A673 (cell line): ENCODE data around the gene KHNYN. TPM values are rescaled to one million over a fixed set of nuclear protein-coding genes. Genes with fewer than 3 reads are reported as not detected.

Experiments
- BruUV-seq: library from RNA; stranded (reverse); fragments of 400-500 nt; replicated peaks from 2 replicates; lab custom pipeline; 2021; lab: Mats Ljungman, UMichigan
- CTCF ChIA-PET: fragments of 300-600 bp; sonication (Branson Sonifier 250); formaldehyde crosslinking; loops from one replicate; lab custom pipeline; 2022; ENCODE audit warnings: antibody characterized with exemption; lab: Charles Lee
- POLR2A ChIA-PET: fragments of 300-600 bp; sonication (Branson Sonifier 250); formaldehyde crosslinking; loops from one replicate; lab custom pipeline; 2022; ENCODE audit warnings: antibody characterized with exemption; ENCODE audit not compliant: low non-redundant PET; lab: Charles Lee
- DNase-seq: peaks from one replicate; pipeline ENCODE4 v3.0.0-alpha.2; 2015; ENCODE audit warnings: low spot score
- H3K27ac ChIP-seq: fragments of 200-600 bp; sonication (generic); 2 replicates; pipeline ENCODE4 v1.5.1; 2016; ENCODE audit warnings: mixed run types, low read depth, mild to moderate bottlenecking, mixed read lengths, antibody characterized with exemption, low read length; ENCODE audit not compliant: poor library complexity, severe bottlenecking
- H3K27me3 ChIP-seq: fragments of 200-600 bp; sonication (generic); replicated peaks from 2 replicates; pipeline ENCODE4 v1.6.1; 2017; ENCODE audit warnings: mixed run types, low read depth, mild to moderate bottlenecking, mixed read lengths, antibody characterized with exemption, low read length; ENCODE audit not compliant: insufficient read depth, poor library complexity
- H3K36me3 ChIP-seq: fragments of 200-600 bp; sonication (generic); 2 replicates; pipeline ENCODE4 v1.6.1; 2016; ENCODE audit warnings: mixed run types, mild to moderate bottlenecking, mixed read lengths, antibody characterized with exemption, low read length; ENCODE audit not compliant: insufficient read depth, poor library complexity, severe bottlenecking
- H3K4me1 ChIP-seq: fragments of 200-600 bp; sonication (generic); 2 replicates; pipeline ENCODE4 v1.6.1; 2017; ENCODE audit warnings: mixed run types, mild to moderate bottlenecking, mixed read lengths, antibody characterized with exemption, low read length; ENCODE audit not compliant: insufficient read depth, poor library complexity, severe bottlenecking
- H3K4me3 ChIP-seq: fragments of 200-600 bp; sonication (generic); 2 replicates; pipeline ENCODE4 v1.5.1; 2016; ENCODE audit warnings: low read depth, mixed run types, mild to moderate bottlenecking, mixed read lengths, low read length; ENCODE audit not compliant: poor library complexity, severe bottlenecking
- H3K9me3 ChIP-seq: fragments of 200-600 bp; sonication (generic); 2 replicates; pipeline ENCODE4 v1.6.1; 2016; ENCODE audit warnings: mixed run types, low read depth, mild to moderate bottlenecking, mixed read lengths, antibody characterized with exemption, low read length; ENCODE audit not compliant: poor library complexity, severe bottlenecking
- EZH2 ChIP-seq: fragments of 200-600 bp; sonication (generic); IDR thresholded peaks from 2 replicates; pipeline ENCODE4 v1.6.1; 2017; ENCODE audit warnings: borderline replicate concordance, low read depth, mild to moderate bottlenecking, mixed read lengths, antibody characterized with exemption, low read length; ENCODE audit not compliant: poor library complexity, severe bottlenecking
- intact Hi-C: fragments of 100-400 bp; cut with micrococcal nuclease; formaldehyde crosslinking; loops from one replicate; pipeline ENCODE4 v1.10.0; 2022; ENCODE audit not compliant: unreplicated experiment
- total RNA-seq: library from RNA; stranded (reverse); gene quantifications from 2 replicates; pipeline ENCODE4 v1.2.3, GENCODE V29; 2021
- TF ChIP-seq, protein P1 (sequence below): fragments of 300-800, 200-600 bp; sonication (generic); conservative IDR thresholded peaks from 2 replicates; pipeline ENCODE4 v1.5.1; 2017; ENCODE audit warnings: low read depth, mild to moderate bottlenecking, antibody characterized with exemption, low read length, moderate library complexity, mixed read lengths

KHNYN gene
- total RNA-seq, 1 experiment from 2014 or later = 32.7 TPM

DNA sequence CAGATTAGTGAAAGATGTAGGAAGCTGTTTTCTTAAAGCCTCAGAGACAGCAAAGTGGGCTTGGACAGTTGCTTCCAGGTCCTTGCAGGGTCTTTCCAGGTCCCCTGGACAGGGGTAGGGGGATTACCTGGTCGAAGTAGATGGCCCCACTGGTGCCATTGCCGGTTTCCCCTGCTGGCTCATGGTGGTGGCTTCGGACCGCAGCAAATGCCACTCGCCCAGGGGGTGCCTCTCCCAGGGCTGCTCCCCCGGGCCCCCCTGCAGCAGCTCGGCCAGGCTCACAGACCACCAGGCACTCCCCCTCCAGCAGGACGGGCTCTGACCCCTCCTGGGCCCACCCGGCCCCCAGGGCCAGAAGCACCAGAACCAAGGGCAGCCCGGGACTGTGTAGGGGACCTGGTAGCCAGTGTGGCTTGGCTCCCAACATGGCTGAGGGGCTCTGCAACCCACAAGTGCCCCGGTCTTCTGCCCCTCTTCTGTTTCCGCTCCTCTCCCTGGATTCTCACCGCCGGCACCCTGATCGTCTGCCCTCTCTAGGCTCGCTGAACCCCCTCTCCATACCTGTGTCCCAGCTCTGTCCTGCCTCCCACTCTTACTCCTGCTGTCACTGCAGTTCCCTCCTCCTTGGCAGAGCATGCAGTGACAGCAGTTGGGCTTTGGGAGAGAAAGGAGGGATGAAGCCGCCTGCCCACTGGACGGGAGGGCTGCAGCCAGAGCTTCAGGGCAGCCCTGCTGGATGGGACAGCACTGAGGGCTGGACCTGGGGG, 943 bp upstream of the KHNYN start:
- ChIA-PET CTCF (interaction anchor here (0.5 to 0.9 kb wide), 3 partner anchors 14 to 223 kb away, joined by 3 to 7 read pairs (median 5); partner anchors contain the start of genes SDR39U1 and TSSK4), POLR2A (no interaction called here)
- no peaks in the 10 kb centered on the region for H3K27me3 ChIP-seq
- no peak for TF ChIP-seq EZH2
- TF ChIP-seq, protein P1, sequence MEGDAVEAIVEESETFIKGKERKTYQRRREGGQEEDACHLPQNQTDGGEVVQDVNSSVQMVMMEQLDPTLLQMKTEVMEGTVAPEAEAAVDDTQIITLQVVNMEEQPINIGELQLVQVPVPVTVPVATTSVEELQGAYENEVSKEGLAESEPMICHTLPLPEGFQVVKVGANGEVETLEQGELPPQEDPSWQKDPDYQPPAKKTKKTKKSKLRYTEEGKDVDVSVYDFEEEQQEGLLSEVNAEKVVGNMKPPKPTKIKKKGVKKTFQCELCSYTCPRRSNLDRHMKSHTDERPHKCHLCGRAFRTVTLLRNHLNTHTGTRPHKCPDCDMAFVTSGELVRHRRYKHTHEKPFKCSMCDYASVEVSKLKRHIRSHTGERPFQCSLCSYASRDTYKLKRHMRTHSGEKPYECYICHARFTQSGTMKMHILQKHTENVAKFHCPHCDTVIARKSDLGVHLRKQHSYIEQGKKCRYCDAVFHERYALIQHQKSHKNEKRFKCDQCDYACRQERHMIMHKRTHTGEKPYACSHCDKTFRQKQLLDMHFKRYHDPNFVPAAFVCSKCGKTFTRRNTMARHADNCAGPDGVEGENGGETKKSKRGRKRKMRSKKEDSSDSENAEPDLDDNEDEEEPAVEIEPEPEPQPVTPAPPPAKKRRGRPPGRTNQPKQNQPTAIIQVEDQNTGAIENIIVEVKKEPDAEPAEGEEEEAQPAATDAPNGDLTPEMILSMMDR = no peak
- intact Hi-C loops = no loop called here
- H3K4me3 ChIP-seq = peak overlapping the region; percentile 75
- DNase-seq = no peak
- peaks cover 16% of the 10 kb centered on the region for H3K4me1 ChIP-seq
- peaks cover 20% of the 10 kb centered on the region for H3K36me3 ChIP-seq
- no peaks in the 10 kb centered on the region for H3K9me3 ChIP-seq
- no TSS peak for BruUV-seq
- H3K27ac ChIP-seq = peak overlapping the region; percentile 87

DNA sequence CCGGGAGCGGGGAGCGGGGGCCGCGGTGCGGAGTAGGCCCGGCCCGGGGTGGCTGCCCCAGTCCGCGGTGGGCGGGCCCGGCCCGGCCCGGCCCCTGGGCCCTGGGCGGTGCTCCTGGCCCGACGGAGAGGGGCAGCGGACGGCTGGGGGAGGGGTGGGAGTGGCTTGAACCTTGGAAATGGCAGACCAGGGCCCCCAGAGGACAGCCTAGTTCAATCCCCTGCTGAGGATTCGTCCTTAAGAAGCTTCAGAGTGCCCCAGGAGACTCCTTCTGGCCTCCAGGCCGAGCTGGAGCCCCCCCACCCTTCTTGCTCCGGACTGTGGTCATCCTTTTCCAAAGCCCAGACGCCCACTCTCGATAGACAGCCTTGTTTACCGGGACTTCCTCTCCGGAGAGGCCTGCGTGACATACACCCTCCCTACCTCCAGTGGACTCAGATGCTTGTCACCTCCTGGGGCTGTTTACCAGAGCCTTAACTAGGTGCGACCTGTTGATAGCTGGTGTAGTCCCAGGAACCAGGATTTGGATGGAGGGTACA, 458 bp downstream of the KHNYN start:
- Histone ChIP-seq H3K36me3 (peaks cover 25% of the 10 kb centered on the region), H3K4me3 (peak overlapping the region; percentile 75), H3K27ac (peak overlapping the region; percentile 87), H3K4me1 (peaks cover 16% of the 10 kb centered on the region), H3K27me3 (no peaks in the 10 kb centered on the region), H3K9me3 (no peaks in the 10 kb centered on the region)
- peak; percentile 26 for DNase-seq
- no peak for TF ChIP-seq EZH2
- TF ChIP-seq, protein P1 = no peak
- BruUV-seq = no TSS peak
- intact Hi-C loops = loop anchor here (2.0 to 10.0 kb wide), 4 partner anchors 65 to 415 kb away; partner anchors contain the start of gene TINF2
- POLR2A ChIA-PET = interaction anchor here (0.5 kb wide), 1 partner anchor 159 kb away, joined by 3 read pairs; the partner anchor contains the start of gene RABGGTA
- CTCF ChIA-PET = interaction anchor here (1.1 to 3.3 kb wide), 3 partner anchors 64 to 122 kb away, joined by 4 to 101 read pairs (median 5); partner anchors contain the start of genes ADCY4 and CIDEB

DNA sequence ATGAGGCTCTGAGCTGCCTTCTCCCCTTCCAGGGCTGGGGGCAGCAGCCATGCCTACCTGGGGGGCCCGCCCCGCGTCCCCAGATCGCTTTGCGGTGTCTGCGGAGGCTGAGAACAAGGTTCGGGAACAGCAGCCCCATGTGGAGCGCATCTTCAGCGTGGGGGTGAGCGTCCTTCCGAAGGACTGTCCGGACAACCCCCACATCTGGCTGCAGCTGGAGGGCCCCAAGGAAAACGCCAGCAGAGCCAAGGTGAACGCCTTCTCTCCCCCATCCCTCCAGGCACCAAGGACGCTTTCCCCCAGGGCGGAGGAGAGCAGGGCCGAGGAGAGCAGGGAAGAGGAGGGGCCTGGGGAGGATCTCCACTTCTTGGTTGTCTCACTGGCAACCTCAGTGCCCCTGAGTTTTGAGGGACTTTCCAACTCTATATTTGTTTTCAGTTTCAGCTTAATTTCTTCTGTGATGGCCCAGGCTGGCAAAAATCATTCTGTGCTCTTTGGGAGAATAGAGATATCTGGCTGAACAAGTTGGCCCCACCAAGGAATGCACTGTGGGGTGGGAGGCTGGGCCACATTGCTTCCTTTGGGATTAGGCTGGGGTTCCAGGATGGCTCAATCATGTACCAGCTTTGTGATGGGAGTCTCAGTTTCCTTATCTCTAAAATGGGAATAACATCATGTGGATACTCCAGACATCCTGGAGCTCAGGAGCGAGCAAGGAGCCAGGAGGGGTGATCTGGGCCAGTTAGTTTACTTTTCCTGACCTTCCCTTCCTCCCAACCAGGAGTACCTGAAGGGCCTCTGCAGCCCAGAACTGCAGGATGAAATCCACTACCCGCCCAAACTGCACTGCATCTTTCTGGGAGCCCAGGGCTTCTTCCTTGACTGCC, 1.2 kb downstream of the KHNYN start:
- H3K4me3 ChIP-seq = peak overlapping the region; percentile 75
- ChIA-PET CTCF (interaction anchor here (0.5 to 3.3 kb wide), 17 partner anchors 7 to 373 kb away, joined by 3 to 101 read pairs (median 6); partner anchors contain the start of genes ADCY4, CIDEB, SDR39U1 and TINF2), POLR2A (interaction anchor here (0.6 to 1.3 kb wide), 3 partner anchors 11 to 186 kb away, joined by 3 to 6 read pairs (median 4); no protein-coding TSS in a partner anchor)
- intact Hi-C loops = loop anchor here (2.0 to 10.0 kb wide), 4 partner anchors 66 to 416 kb away; partner anchors contain the start of gene TINF2
- peaks cover 16% of the 10 kb centered on the region for H3K4me1 ChIP-seq
- H3K36me3 ChIP-seq = peaks cover 25% of the 10 kb centered on the region
- peak; percentile 51 for DNase-seq
- H3K27me3 ChIP-seq = no peaks in the 10 kb centered on the region
- H3K9me3 ChIP-seq = no peaks in the 10 kb centered on the region
- BruUV-seq = TSS peak; percentile 39
- peak overlapping the region; percentile 87 for H3K27ac ChIP-seq
- no peak for TF ChIP-seq EZH2
- TF ChIP-seq, protein P1 = no peak
